ENCODE data around the gene MAP1S.

The MAP1S gene

GRCh38 chr19:17757125-17757524, 37.8 kb downstream of the MAP1S start:
- no peak for TF ChIP-seq SPI1 (IDR thresholded peaks at IDR 0.05; ENCODE audit: borderline replicate concordance, low read depth)
- TF ChIP-seq POLR2AphosphoS5 (IDR thresholded peaks at IDR 0.05; ENCODE audit: low read depth) = no peak
- no peak for TF ChIP-seq CTCF (IDR thresholded peaks at IDR 0.05; ENCODE audit: insufficient read depth, low read length)
- TF ChIP-seq GABPA (IDR thresholded peaks at IDR 0.05; ENCODE audit: low read depth) = no peak
- TF ChIP-seq, protein P1, sequence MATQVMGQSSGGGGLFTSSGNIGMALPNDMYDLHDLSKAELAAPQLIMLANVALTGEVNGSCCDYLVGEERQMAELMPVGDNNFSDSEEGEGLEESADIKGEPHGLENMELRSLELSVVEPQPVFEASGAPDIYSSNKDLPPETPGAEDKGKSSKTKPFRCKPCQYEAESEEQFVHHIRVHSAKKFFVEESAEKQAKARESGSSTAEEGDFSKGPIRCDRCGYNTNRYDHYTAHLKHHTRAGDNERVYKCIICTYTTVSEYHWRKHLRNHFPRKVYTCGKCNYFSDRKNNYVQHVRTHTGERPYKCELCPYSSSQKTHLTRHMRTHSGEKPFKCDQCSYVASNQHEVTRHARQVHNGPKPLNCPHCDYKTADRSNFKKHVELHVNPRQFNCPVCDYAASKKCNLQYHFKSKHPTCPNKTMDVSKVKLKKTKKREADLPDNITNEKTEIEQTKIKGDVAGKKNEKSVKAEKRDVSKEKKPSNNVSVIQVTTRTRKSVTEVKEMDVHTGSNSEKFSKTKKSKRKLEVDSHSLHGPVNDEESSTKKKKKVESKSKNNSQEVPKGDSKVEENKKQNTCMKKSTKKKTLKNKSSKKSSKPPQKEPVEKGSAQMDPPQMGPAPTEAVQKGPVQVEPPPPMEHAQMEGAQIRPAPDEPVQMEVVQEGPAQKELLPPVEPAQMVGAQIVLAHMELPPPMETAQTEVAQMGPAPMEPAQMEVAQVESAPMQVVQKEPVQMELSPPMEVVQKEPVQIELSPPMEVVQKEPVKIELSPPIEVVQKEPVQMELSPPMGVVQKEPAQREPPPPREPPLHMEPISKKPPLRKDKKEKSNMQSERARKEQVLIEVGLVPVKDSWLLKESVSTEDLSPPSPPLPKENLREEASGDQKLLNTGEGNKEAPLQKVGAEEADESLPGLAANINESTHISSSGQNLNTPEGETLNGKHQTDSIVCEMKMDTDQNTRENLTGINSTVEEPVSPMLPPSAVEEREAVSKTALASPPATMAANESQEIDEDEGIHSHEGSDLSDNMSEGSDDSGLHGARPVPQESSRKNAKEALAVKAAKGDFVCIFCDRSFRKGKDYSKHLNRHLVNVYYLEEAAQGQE (IDR thresholded peaks at IDR 0.05; ENCODE audit: insufficient replicate concordance, low read depth) = no peak
- no peak overlapping the region for H3K27ac ChIP-seq (replicated peaks)
- DNase-seq (ENCODE audit: low read depth in 1 of 2, low spot score in 1 of 2) = no peak
- no peak overlapping the region for H3K4me3 ChIP-seq (replicated peaks; ENCODE audit: insufficient read depth, low read length)
- no peaks in the 10 kb centered on the region for H3K27me3 ChIP-seq (ENCODE audit: insufficient read depth, poor library complexity, severe bottlenecking)

DNA sequence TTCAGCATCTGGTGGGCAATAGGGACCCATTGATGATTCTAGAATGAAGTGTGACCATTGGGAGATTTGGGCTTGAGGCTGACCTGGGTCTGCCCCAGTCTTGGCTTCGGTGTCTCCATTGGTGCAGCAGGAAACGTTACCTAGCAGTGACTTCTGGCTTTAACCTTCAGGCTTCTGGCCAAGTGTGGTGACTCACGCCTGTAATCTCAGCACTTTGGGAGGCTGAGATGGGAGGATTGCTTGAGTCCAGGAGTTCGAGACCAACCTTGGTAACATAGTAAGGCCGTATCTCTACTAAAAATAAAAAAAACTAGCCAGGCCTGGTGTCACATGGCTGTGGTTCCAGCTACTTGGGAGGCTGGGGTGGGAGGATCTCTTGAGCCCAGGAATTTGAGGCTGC, 39.2 kb downstream of the MAP1S start:
- Histone ChIP-seq H3K27me3 (ENCODE audit: insufficient read depth, poor library complexity, severe bottlenecking) (no peaks in the 10 kb centered on the region), H3K27ac (replicated peaks) (no peak overlapping the region), H3K4me3 (replicated peaks; ENCODE audit: insufficient read depth, low read length) (no peak overlapping the region)
- TF ChIP-seq SPI1 (IDR thresholded peaks at IDR 0.05; ENCODE audit: borderline replicate concordance, low read depth) (no peak), CTCF (IDR thresholded peaks at IDR 0.05; ENCODE audit: insufficient read depth, low read length) (no peak), GABPA (IDR thresholded peaks at IDR 0.05; ENCODE audit: low read depth) (no peak), POLR2AphosphoS5 (IDR thresholded peaks at IDR 0.05; ENCODE audit: low read depth) (no peak)
- TF ChIP-seq, protein P1 (IDR thresholded peaks at IDR 0.05; ENCODE audit: insufficient replicate concordance, low read depth) = no peak
- no peak for DNase-seq (ENCODE audit: low read depth in 1 of 2, low spot score in 1 of 2)

GRCh38 chr19:17761148-17761547, 41.9 kb downstream of the MAP1S start:
- H3K27me3 ChIP-seq (ENCODE audit: insufficient read depth, poor library complexity, severe bottlenecking) = no peaks in the 10 kb centered on the region
- no peak overlapping the region for H3K27ac ChIP-seq (replicated peaks)
- no peak for DNase-seq (ENCODE audit: low read depth in 1 of 2, low spot score in 1 of 2)
- no peak for TF ChIP-seq POLR2AphosphoS5 (IDR thresholded peaks at IDR 0.05; ENCODE audit: low read depth)
- TF ChIP-seq GABPA (IDR thresholded peaks at IDR 0.05; ENCODE audit: low read depth) = no peak
- no peak for TF ChIP-seq CTCF (IDR thresholded peaks at IDR 0.05; ENCODE audit: insufficient read depth, low read length)
- TF ChIP-seq SPI1 (IDR thresholded peaks at IDR 0.05; ENCODE audit: borderline replicate concordance, low read depth) = no peak
- TF ChIP-seq, protein P1 (IDR thresholded peaks at IDR 0.05; ENCODE audit: insufficient replicate concordance, low read depth) = no peak
- H3K4me3 ChIP-seq (replicated peaks; ENCODE audit: insufficient read depth, low read length) = no peak overlapping the region

Measured in HL-60 (cell line).